IPS DF 6.9 (cell line): Measurements from ENCODE around the gene TTYH2.

Experiments
- DNase-seq: peaks from one replicate; pipeline ENCODE4 v3.0.0-alpha.2; 2013; ENCODE audit warnings: low read depth, low spot score
- H3K27ac ChIP-seq: one replicate; pipeline ENCODE4 v1.5.1; 2013; ENCODE audit warnings: low read length, control low read depth
- H3K27me3 ChIP-seq: 2 replicates; pipeline ENCODE4 v1.6.1; 2013; ENCODE audit warnings: mild to moderate bottlenecking, low read length; ENCODE audit not compliant: control insufficient read depth, insufficient read depth
- H3K36me3 ChIP-seq: 2 replicates; pipeline ENCODE4 v1.6.1; 2013; ENCODE audit warnings: low read length; ENCODE audit not compliant: control insufficient read depth, insufficient read depth
- H3K4me1 ChIP-seq: 2 replicates; pipeline ENCODE4 v1.6.1; 2013; ENCODE audit warnings: low read length; ENCODE audit not compliant: control insufficient read depth, insufficient read depth
- H3K4me3 ChIP-seq: 2 replicates; pipeline ENCODE4 v1.5.1; 2013; ENCODE audit warnings: mild to moderate bottlenecking, low read length
- H3K9me3 ChIP-seq: 2 replicates; pipeline ENCODE4 v1.6.1; 2013; ENCODE audit warnings: low read length, inconsistent platforms; ENCODE audit not compliant: control insufficient read depth, insufficient read depth
- WGBS: extraction: QIAGEN DNeasy Blood & Tissue Kit; methylation state at CpG from one replicate; pipeline ENCODE4 v1.1.7; 2013; ENCODE audit warnings: mixed read lengths, missing lambda C conversion rate; ENCODE audit not compliant: insufficient read length, insufficient coverage; 5-methylcytosine and 5-hydroxymethylcytosine counted together

TTYH2 gene

DNA sequence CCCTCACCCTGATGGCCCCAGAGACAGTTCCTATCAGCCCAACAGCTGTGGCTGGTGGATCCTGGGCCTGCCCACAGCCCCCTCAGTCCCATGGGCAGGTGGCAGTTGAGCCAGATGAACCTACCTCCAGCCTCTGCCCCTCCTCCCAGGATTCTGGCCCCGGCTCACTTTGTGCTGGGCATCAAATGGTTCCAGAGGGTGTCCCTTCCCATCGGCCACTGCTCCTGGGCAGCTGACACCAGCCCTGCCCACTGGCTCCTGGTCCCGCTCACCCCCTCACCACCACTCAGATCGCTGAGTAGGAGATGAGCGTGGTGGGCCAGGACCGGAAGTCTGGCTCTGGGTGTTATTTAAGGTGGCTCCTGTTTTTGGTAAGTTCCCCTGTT, 2.0 kb downstream of the TTYH2 start:
- peaks cover 2% of the 10 kb centered on the region; the same call in 1 of the 2 replicates for H3K27me3 ChIP-seq
- H3K9me3 ChIP-seq: no peaks in the 10 kb centered on the region
- WGBS: no CpG with 5 or more reads among the region's 6 CpGs
- H3K27ac ChIP-seq: no peak overlapping the region
- H3K4me3 ChIP-seq: no peak overlapping the region
- no peaks in the 10 kb centered on the region for H3K36me3 ChIP-seq
- H3K4me1 ChIP-seq: peaks cover 13% of the 10 kb centered on the region
- no peak for DNase-seq

DNA sequence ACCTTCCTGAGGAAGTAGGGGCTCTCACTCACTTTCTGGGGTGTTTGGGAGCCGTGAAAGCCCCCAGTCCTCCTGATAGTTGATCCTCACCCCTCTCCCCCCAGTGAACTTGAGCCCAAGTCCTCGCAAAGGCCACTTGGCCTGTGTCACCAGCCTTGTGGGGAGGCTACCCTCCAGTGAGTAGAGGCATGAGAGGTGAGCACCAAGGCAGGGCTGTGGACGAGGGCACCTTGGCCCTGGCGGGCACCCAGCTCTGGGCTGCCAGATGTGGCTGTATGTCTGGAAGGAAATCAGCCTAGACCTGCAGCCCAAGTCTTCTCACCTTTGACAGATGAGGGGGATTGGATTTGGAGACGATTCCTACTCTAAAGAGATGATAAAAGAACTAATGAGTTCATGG, 3.1 kb downstream of the TTYH2 start:
- H3K4me3 ChIP-seq: no peak overlapping the region
- H3K27me3 ChIP-seq: peaks cover 2% of the 10 kb centered on the region; the same call in 1 of the 2 replicates
- H3K36me3 ChIP-seq: no peaks in the 10 kb centered on the region
- WGBS: no CpG with 5 or more reads among the region's 5 CpGs
- no peak overlapping the region for H3K27ac ChIP-seq
- no peak for DNase-seq
- no peaks in the 10 kb centered on the region for H3K9me3 ChIP-seq
- H3K4me1 ChIP-seq: peaks cover 3% of the 10 kb centered on the region; the same call in 1 of the 2 replicates

DNA sequence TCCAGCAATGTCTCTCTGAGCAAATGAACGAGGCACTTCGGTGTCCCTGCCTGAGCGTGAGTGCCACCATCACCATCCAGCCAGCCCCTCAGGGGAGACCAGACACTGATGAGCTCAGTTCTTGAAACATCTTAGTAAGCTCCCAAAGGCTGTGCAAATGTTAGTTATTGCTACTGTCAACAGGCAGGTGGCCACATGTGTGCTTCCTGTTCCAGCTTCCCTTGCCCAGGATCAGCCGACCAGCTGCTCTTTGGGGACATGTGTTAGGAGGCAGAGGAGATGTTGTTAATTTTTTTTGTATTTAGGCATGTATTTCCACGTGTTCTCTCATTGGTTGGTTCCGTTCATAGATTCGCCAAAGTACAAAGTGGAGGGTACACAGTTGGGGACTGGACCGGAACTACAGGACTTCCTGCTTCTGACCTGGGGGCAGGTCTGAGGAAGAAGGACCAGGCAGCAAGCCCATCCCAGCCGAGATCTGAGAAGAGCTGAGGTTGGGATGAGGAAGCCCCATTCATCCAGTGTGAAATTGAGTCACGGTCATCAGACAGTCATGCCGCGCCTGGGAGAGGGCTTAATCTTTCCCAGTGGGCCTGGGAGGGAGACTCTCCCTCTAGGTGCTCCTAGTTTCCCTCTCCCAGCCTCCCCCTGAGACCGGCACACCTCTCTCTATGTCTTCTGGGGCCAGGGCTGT, 3.8 kb downstream of the TTYH2 start:
- DNase-seq: no peak
- Histone ChIP-seq H3K27ac (no peak overlapping the region), H3K9me3 (no peaks in the 10 kb centered on the region), H3K36me3 (no peaks in the 10 kb centered on the region), H3K4me1 (no peaks in the 10 kb centered on the region), H3K4me3 (no peak overlapping the region), H3K27me3 (peaks cover 2% of the 10 kb centered on the region; the same call in 1 of the 2 replicates)
- WGBS: no CpG with 5 or more reads among the region's 13 CpGs

DNA sequence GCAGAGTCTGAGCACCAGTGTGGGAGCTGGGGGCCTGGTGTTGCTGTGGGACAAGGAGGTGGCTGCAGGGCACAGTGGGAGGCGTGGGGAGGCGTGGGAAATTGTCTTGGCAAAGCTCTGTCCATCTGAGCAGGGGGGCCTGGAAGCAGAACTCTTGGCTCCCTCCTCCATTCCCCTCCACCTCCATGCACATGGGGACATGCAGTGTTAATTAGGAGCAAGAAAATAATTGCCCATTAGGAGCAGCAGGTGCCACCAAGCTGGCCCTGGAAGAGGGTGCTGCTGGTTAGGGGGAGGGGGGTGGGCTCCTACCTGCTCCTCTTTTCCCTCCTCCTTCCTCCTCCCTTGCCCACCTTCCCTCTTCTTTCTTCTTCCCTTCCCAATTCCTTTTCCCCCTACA, 4.5 kb downstream of the TTYH2 start:
- no peaks in the 10 kb centered on the region for H3K9me3 ChIP-seq
- H3K4me1 ChIP-seq: no peaks in the 10 kb centered on the region
- no peak overlapping the region for H3K4me3 ChIP-seq
- H3K27ac ChIP-seq: no peak overlapping the region
- H3K27me3 ChIP-seq: peaks cover 2% of the 10 kb centered on the region; the same call in 1 of the 2 replicates
- H3K36me3 ChIP-seq: no peaks in the 10 kb centered on the region
- WGBS: no CpG with 5 or more reads among the region's 2 CpGs
- no peak for DNase-seq

DNA sequence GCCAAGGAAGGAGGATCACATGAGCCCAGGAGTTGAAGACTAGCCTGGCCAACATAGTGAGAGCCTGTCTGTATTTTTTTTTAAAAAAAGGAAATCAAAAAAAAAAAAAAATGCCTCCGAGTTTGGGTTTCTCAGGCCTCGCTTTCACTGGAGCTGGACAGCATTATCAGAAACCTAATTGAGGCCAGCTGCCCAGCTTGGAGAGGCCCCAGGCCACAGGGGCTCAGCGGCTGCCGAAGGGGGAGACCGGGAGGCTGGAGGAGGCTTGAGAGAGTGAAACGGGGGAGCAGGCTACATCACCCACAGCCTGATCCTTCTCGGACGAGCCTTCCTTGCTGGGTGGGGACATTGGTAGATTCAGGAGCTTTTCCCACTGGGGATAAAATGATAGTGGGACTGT, 5.1 kb downstream of the TTYH2 start:
- H3K36me3 ChIP-seq: no peaks in the 10 kb centered on the region
- no peaks in the 10 kb centered on the region for H3K9me3 ChIP-seq
- no peak for DNase-seq
- no CpG with 5 or more reads among the region's 8 CpGs for WGBS
- peaks cover 2% of the 10 kb centered on the region; the same call in 1 of the 2 replicates for H3K27me3 ChIP-seq
- no peak overlapping the region for H3K4me3 ChIP-seq
- no peak overlapping the region for H3K27ac ChIP-seq
- H3K4me1 ChIP-seq: no peaks in the 10 kb centered on the region

DNA sequence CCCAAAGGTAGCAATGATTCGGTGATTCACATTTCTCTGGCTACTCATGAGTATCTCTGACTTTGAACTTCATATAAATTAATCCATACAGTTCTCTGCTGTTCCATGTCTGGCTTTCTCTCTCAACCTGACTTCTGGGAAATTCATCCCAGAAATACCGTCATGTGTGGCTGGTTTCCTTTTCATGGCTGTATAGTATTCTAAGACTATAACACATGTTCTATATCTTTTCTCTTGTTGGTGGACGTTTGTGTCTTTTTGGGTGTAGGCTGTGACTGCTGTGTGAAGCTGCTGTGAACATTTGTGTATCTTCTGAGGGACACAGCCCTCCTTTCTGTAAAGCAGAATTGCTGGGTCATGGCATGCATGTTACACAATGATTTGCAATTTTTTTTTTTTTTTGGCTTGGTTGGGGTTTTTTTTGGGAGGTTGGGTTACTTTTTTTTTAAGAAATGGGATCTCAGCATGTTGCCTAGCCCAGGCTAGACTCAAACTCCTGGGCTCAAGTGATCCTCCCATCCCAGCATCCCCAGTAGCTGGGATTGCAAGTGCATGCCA, 6.3 kb downstream of the TTYH2 start:
- no peaks in the 10 kb centered on the region for H3K27me3 ChIP-seq
- no peak overlapping the region for H3K27ac ChIP-seq
- DNase-seq: no peak
- no CpG with 5 or more reads among the region's 3 CpGs for WGBS
- H3K4me1 ChIP-seq: no peaks in the 10 kb centered on the region
- H3K9me3 ChIP-seq: no peaks in the 10 kb centered on the region
- H3K36me3 ChIP-seq: no peaks in the 10 kb centered on the region
- H3K4me3 ChIP-seq: no peak overlapping the region

DNA sequence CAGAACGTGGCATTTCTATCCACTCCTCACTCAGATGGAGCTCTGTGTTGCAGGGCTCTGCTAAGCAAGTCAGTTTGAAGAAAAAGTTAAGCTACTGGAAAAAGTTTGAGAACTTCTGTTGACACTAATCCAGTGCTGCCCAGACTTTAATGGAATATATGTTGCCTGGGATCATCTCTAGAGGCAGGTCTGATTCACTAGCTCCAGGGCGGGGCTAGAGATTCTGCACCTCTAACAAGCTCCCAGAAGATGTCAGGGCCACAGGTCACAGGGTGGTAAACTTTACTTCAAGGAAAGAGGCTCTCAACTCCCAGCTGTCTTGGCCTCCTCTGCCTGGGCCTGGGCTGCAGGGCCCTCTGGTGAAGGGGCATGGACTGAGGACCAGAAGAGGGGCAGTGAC, 6.8 kb downstream of the TTYH2 start:
- Histone ChIP-seq H3K27me3 (no peaks in the 10 kb centered on the region), H3K4me3 (no peak overlapping the region), H3K9me3 (no peaks in the 10 kb centered on the region), H3K36me3 (no peaks in the 10 kb centered on the region), H3K4me1 (no peaks in the 10 kb centered on the region), H3K27ac (no peak overlapping the region)
- no peak for DNase-seq
- WGBS: no CpG with 5 or more reads among the region's 2 CpGs

DNA sequence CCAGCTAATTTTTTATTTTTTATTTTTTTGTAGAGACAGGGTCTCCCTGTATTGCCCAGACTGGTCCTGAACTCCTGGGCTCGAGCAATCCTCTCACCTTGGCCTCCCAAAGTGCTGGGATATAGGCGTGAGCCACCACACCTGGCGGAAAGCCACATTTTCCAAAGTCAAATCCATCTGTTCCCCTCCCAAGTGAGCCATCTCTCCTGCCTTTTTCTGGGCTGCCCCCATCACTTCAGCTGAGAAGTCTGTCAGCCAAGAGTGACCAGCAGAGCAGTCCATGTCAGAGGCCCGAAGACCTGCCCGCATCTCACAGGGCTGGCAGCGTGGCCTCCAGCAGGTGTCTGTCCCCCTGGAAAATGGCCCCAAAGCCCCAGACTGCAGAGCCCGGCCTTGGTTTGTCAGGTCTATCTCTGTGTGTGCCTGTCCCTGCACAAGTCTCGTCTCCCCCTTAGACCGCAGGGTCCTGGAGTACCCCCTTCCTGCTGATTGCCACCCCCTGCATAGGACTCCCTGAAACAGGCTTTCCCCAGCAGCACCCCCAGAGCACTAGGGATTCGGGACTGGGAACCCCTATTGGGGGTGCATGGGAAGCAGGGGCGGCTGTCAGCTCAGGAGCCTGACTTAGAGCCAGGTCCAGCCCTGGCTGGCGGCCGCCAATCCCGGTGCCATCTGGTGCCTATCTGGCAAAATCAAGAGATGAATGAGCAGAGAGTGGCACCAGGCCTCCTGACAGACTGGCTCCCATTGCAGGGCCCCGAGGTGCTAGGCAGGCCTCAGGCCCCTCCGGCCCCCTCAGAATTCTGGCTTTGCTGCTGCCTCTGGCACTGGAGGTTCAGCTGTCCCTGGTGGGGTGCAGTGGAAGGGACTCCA, 7.8 kb downstream of the TTYH2 start:
- H3K27me3 ChIP-seq: no peaks in the 10 kb centered on the region
- no CpG with 5 or more reads among the region's 16 CpGs for WGBS
- H3K27ac ChIP-seq: no peak overlapping the region
- DNase-seq: no peak
- H3K4me3 ChIP-seq: no peak overlapping the region; the same call in 1 of the 2 replicates
- H3K36me3 ChIP-seq: no peaks in the 10 kb centered on the region
- H3K4me1 ChIP-seq: no peaks in the 10 kb centered on the region
- no peaks in the 10 kb centered on the region for H3K9me3 ChIP-seq

DNA sequence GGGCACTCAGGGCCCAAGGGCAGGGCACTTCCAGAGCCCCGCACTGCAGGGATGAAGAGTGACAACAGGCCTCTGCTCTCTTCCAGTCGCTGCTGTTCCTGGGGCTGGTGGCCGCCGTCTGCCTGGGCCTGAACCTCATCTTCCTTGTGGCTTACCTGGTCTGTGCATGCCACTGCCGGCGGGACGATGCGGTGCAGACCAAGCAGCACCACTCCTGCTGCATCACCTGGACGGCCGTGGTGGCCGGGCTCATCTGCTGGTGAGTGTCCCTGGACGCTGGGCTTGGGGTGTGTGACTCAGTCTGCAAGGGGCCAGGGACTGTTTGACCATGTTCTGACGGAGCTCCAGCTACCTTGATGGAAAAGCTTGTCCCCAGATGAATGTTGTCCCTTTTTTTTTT, 9.0 kb downstream of the TTYH2 start:
- H3K27ac ChIP-seq: no peak overlapping the region
- H3K9me3 ChIP-seq: no peaks in the 10 kb centered on the region
- no peak for DNase-seq
- no CpG with 5 or more reads among the region's 13 CpGs for WGBS
- H3K4me1 ChIP-seq: no peaks in the 10 kb centered on the region
- no peak overlapping the region for H3K4me3 ChIP-seq
- no peaks in the 10 kb centered on the region for H3K36me3 ChIP-seq
- H3K27me3 ChIP-seq: no peaks in the 10 kb centered on the region

DNA sequence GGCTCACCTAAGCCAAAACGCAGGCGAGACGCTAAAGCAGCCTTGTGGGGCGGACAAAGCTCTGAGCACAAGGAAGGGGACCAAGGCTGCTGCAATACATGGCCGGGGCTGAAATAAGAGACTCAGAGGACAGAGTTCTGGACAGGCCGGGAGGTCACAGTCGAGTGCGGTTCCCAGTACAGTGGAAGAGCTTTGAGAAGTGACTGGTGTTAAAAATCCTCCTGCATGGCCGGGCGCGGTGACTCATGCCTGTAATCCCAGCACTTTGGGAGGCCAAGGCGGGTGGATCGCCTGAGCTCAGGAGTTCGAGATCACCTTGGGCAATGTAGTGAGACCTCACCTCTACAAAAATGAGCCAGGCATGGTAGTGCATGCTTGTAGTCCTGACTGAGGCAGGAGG, 10.5 kb downstream of the TTYH2 start:
- no peaks in the 10 kb centered on the region for H3K27me3 ChIP-seq
- DNase-seq: no peak
- H3K4me1 ChIP-seq: no peaks in the 10 kb centered on the region
- WGBS: no CpG with 5 or more reads among the region's 14 CpGs
- H3K4me3 ChIP-seq: no peak overlapping the region
- no peaks in the 10 kb centered on the region for H3K36me3 ChIP-seq
- no peaks in the 10 kb centered on the region for H3K9me3 ChIP-seq
- no peak overlapping the region for H3K27ac ChIP-seq
